Smooth muscle cell (in vitro differentiated cells): ENCODE measurements around the gene ANKRD63. TPM values are rescaled to one million over a fixed set of nuclear protein-coding genes. Genes with fewer than 3 reads are reported as not detected.

Experiments
- DNase-seq: peaks from one replicate; lab custom pipeline; 2025; ENCODE audit not compliant: unreplicated experiment; lab: John Stamatoyannopoulos, UW
- H2AFZ ChIP-seq: fragments of 200-600 bp; sonication (generic); 2 replicates; pipeline ENCODE4 v1.6.0; 2016; ENCODE audit warnings: antibody characterized with exemption, low read depth, mild to moderate bottlenecking
- H3F3A ChIP-seq: fragments of 200-600 bp; sonication (generic); 2 replicates; pipeline ENCODE4 v1.6.0; 2017; ENCODE audit warnings: antibody characterized with exemption, low read depth
- H3K27ac ChIP-seq: fragments of 200-600 bp; sonication (generic); 2 replicates; pipeline ENCODE4 v1.5.1; 2016; ENCODE audit warnings: low read depth, mild to moderate bottlenecking
- H3K27me3 ChIP-seq: fragments of 200-600 bp; sonication (generic); 2 replicates; pipeline ENCODE4 v1.6.1; 2016; ENCODE audit warnings: low read depth, mild to moderate bottlenecking
- H3K36me3 ChIP-seq: fragments of 200-600 bp; sonication (generic); 2 replicates; pipeline ENCODE4 v1.5.1; 2016; ENCODE audit warnings: low read depth
- H3K4me1 ChIP-seq: fragments of 200-600 bp; sonication (generic); 2 replicates; pipeline ENCODE4 v1.5.1; 2016; ENCODE audit warnings: low read depth
- H3K4me2 ChIP-seq: fragments of 200-600 bp; sonication (generic); 2 replicates; pipeline ENCODE4 v1.6.0; 2016; ENCODE audit warnings: mild to moderate bottlenecking
- H3K4me3 ChIP-seq: fragments of 200-600 bp; sonication (generic); 2 replicates; pipeline ENCODE4 v1.5.1; 2016; ENCODE audit warnings: mild to moderate bottlenecking
- H3K79me2 ChIP-seq: fragments of 200-600 bp; sonication (generic); 2 replicates; pipeline ENCODE4 v1.6.0; 2016; ENCODE audit warnings: low read depth, mild to moderate bottlenecking
- H3K9ac ChIP-seq: fragments of 200-600 bp; sonication (generic); 2 replicates; pipeline ENCODE4 v1.6.0; 2016; ENCODE audit warnings: low read depth
- H3K9me3 ChIP-seq: fragments of 200-600 bp; sonication (generic); replicated peaks from 2 replicates; pipeline ENCODE4 v1.5.1; 2016; ENCODE audit warnings: low read depth
- H4K20me1 ChIP-seq: fragments of 200-600 bp; sonication (generic); 2 replicates; pipeline ENCODE4 v1.6.0; 2016; ENCODE audit warnings: low read depth
- WGBS: methylation state at CpG from one replicate; pipeline ENCODE4 v1.1.7; 2016; ENCODE audit warnings: low lambda C conversion rate; 5-methylcytosine and 5-hydroxymethylcytosine counted together
- polyA plus RNA-seq: library from polyadenylated mRNA; unstranded; fragments of >200 nt; fragmentation: Nextera tagmentation; extraction: Ambion mirVana; gene quantifications from 2 replicates; pipeline ENCODE4 v1.2.1, GENCODE V29; 2016
- total RNA-seq: library from RNA; depleted of rRNA; stranded (reverse); fragments of >200 nt; gene quantifications from 2 replicates; pipeline ENCODE4 v1.2.3, GENCODE V29; 2014
- TF ChIP-seq, protein P1 (sequence below): fragments of 200-600 bp; sonication (generic); IDR thresholded peaks from 2 replicates; pipeline ENCODE4 v1.5.1; 2017; ENCODE audit warnings: borderline replicate concordance, mild to moderate bottlenecking, antibody characterized with exemption; ENCODE audit not compliant: insufficient read depth, poor library complexity, severe bottlenecking

ANKRD63 gene
- total and polyA plus RNA-seq, 2 experiments from 2014 or later = not detected

DNA sequence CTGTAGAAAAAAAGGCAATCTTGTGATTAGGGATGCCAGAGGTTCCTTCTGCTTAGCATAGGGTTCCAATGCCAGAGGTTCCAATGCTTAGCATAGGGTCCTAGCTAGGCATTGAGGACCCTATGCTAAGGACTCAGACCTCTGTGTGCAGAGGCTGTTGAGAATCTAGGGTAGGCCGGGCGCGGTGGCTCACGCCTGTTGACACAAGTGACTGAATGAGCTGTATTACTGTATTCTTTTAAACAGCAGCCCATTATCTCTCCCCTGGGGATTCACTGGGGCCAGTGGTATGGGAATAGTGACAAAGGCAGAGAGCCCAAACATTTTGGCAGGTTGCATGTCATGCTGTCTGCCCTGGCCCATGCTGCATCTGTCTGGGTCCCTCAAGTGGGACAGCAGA is 27.8 kb downstream of the ANKRD63 start:
- Histone ChIP-seq H3F3A (no peaks in the 10 kb centered on the region), H3K9me3 (no peaks in the 10 kb centered on the region), H3K4me1 (peaks cover 7% of the 10 kb centered on the region), H3K4me3 (no peak overlapping the region), H4K20me1 (no peaks in the 10 kb centered on the region), H3K27me3 (peaks cover 52% of the 10 kb centered on the region), H3K27ac (no peak overlapping the region), H3K36me3 (no peaks in the 10 kb centered on the region), H2AFZ (no peak overlapping the region), H3K79me2 (no peaks in the 10 kb centered on the region), H3K4me2 (no peak overlapping the region), H3K9ac (no peak overlapping the region)
- DNase-seq = no peak
- TF ChIP-seq, protein P1, sequence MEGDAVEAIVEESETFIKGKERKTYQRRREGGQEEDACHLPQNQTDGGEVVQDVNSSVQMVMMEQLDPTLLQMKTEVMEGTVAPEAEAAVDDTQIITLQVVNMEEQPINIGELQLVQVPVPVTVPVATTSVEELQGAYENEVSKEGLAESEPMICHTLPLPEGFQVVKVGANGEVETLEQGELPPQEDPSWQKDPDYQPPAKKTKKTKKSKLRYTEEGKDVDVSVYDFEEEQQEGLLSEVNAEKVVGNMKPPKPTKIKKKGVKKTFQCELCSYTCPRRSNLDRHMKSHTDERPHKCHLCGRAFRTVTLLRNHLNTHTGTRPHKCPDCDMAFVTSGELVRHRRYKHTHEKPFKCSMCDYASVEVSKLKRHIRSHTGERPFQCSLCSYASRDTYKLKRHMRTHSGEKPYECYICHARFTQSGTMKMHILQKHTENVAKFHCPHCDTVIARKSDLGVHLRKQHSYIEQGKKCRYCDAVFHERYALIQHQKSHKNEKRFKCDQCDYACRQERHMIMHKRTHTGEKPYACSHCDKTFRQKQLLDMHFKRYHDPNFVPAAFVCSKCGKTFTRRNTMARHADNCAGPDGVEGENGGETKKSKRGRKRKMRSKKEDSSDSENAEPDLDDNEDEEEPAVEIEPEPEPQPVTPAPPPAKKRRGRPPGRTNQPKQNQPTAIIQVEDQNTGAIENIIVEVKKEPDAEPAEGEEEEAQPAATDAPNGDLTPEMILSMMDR = no peak
- 99% methylated on average over 4 of the region's 4 CpGs for WGBS

DNA sequence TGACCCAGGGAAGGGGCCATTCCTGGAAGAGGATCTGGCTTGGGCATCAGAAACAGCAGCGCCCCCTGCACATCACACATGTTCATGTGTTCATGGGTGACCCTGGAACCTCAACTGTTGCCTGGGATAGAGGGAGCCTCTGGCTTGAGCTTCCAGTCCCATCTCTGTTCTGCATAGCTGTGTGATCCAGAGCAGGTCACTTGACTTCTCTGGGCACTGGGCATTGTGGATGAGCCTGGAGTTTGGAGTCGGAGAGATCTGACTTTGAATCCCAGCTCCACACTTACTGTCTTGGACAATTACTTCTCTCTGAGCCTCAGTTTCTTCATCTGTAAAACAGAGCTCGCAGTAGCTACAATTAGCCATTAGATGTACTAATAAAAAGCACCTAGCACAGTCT is 28.4 kb downstream of the ANKRD63 start:
- no peak overlapping the region for H3K4me3 ChIP-seq
- DNase-seq = no peak
- no peaks in the 10 kb centered on the region for H4K20me1 ChIP-seq
- 97% methylated on average over 3 of the region's 3 CpGs for WGBS
- TF ChIP-seq, protein P1 = no peak
- H3K4me2 ChIP-seq = no peak overlapping the region
- H3K27me3 ChIP-seq = peaks cover 52% of the 10 kb centered on the region
- H3K79me2 ChIP-seq = no peaks in the 10 kb centered on the region
- H3K9me3 ChIP-seq = no peaks in the 10 kb centered on the region
- H3K27ac ChIP-seq = no peak overlapping the region
- no peak overlapping the region for H2AFZ ChIP-seq
- H3K36me3 ChIP-seq = no peaks in the 10 kb centered on the region
- no peak overlapping the region for H3K9ac ChIP-seq
- no peaks in the 10 kb centered on the region for H3F3A ChIP-seq
- peaks cover 7% of the 10 kb centered on the region for H3K4me1 ChIP-seq

DNA sequence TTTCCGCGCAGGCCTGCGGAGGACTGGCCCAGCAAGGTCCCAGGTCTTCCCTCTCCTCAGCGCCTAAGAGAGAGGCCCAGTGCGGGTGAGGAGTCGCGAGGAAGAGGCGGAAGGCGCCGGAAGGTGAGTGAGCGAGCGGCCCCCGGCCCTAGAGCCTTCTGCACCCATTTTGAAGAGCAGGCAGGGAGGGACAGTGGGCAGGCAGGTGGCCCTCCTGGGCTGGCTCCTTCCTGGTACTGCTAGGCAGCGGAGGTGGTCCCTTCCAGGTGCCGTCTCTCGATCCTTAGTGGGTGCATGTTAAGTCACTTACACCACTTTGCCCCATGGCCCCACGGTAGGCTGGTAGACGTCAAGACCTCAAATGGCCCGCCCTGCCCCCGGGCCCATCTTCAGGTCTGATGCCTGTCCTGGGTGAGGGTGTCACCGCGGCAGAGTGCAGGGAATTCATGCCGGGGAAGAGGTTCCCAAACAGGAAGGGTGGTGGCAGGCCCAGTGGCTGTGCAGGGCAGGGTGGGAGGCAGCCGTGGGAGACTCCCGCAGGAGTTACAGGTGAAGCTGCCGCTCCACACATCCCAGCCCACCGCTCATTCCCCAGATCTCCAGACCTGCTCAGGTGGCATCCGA is 29.6 kb downstream of the ANKRD63 start:
- no peak for DNase-seq

More for the DNA sequence above, 29.6 kb downstream of the ANKRD63 start:
- H3K4me3 ChIP-seq = peak overlapping the region; percentile 66
- WGBS = 52% methylated on average over 28 of the region's 28 CpGs
- TF ChIP-seq, protein P1 = no peak
- H3K27ac ChIP-seq = no peak overlapping the region
- H2AFZ ChIP-seq = peak overlapping the region; percentile 65
- no peaks in the 10 kb centered on the region for H4K20me1 ChIP-seq
- H3K4me2 ChIP-seq = peak overlapping the region; percentile 96
- H3K79me2 ChIP-seq = no peaks in the 10 kb centered on the region
- H3K9me3 ChIP-seq = no peaks in the 10 kb centered on the region
- H3K4me1 ChIP-seq = peaks cover 7% of the 10 kb centered on the region
- H3F3A ChIP-seq = no peaks in the 10 kb centered on the region
- H3K27me3 ChIP-seq = peaks cover 52% of the 10 kb centered on the region
- H3K9ac ChIP-seq = no peak overlapping the region
- H3K36me3 ChIP-seq = no peaks in the 10 kb centered on the region
